Stimulated activated CD4-positive, alpha-beta T cell treated with anti-CD3 and anti-CD28 coated beads, Interleukin-4, amount 100 ng/mL, for 48 hours (primary cell): ENCODE results near the gene ISCU.
"Not testable (repeated sequence)": the region's sequence is repeated elsewhere in the genome, so short reads cannot be mapped to it uniquely, and the experiment has no call there.

Source experiments
- DNase-seq, 2 donors: peaks; one replicate each; pipeline ENCODE4 v3.0.0-alpha.2; 2020; ENCODE audit warnings: low read depth in 2 of 2

ISCU gene

DNA sequence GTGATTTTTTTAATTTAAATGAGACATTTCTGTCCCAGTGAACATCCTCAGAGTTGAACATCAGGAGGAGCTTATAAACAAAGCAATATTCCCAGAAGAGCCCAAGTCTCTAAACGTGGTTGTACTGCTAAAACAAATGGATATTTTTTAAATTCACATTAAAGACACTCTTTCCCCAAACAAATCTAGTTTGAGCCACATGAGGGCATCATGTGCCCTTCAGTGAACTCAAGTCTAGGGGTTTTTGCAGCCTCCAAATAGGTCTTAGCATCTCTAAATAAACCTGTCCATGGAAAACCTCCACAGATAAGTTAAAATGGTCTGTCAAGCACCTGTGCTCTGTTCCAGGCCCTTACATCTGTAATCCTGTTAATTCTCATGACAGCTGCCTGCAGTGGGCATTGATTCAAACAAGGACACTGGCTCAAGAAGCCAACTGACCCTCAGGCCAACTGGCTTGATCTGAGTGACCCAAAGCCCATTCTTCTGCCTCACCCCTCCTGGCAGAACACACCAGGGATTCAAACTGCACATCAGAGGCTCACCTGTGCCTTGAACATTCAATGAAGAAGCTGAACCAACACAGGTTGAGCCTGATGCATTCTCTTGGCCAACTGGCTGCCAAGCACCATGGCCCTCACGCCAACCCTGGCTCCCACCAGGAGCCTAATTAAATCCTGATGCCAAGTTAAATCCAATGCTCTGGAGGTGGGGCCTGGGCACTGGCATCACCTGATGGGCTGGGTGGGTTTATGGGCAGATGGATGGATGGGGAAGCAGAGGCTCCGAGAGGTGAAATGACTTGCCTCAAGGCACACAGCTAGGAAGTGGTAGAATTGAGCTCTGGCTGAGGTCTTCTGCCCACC lies 8.6 kb downstream of the ISCU start:
- no peak for DNase-seq

DNA sequence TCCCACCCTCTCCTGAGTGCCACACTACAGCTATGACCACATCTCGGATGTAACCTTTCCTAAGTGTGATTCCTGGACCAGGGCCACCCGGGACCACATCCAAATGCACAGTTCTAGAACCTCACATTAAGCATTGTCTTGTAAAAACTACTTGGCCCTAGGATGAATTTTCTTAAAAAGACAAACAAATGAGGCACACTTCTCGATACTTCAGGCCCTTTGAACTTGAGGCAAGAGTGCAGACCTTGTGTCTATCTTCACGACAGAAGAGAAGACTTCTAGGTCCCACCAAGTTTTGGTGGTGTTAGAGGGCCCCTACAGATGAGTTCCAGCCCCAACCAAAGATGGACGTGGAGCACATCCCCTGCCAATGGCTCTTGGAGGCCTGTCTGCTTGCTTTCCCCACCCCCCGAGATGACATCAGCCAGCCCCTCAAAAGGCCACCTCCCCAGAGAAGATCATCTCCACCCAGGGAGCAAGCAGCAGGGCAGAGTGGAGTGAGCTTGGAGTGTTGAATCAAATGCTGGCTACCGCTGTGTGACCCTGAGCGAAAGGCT lies 9.3 kb downstream of the ISCU start:
- DNase-seq = no peak

DNA sequence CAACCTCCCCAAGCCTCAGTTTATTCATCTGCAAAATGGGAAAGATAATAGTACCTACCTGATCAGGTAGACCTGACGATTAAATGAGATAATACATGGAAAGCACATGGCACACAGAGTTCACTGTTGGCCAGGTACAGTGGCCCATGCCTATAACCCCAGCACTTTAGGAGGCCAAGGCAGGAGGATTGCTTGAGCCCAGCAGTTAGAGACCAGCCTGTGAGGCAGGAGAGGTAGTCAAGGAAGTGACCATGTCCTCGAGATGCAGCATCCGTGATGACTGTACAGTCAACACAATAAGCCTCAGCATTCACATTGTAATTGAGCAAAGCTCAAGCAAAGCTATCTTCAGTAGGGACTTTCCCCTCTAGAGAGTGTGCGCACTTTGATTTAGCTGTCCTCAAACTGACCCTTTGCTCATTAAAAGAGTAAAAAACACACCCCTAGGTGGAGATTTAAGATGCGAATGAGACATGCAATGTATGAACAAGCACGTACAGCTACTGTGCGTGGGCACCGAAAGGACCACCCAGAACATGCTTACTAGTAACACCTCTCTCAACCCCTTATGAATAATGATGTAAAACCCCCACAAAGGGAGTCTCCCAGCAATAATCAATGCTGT lies 9.9 kb downstream of the ISCU start:
- no peak for DNase-seq

DNA sequence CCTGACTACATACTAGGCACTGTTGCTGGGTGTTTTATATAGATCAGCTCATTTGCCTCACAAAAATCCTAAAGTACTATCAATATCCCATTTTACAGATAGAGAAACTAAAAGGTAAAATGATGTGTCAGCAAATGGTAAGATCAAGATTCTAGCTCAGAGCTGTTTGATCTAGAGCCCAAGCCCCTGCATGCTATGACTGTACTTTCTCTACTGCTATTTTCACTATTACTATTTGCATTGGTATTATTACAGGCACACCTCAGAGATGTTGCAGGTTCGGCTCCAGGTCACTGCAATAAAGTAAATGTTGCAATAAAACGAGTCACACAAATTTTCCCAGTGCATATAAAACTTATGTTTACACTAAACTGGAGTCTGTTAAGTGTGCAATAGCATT lies 10.9 kb downstream of the ISCU start:
- DNase-seq = no peak

DNA sequence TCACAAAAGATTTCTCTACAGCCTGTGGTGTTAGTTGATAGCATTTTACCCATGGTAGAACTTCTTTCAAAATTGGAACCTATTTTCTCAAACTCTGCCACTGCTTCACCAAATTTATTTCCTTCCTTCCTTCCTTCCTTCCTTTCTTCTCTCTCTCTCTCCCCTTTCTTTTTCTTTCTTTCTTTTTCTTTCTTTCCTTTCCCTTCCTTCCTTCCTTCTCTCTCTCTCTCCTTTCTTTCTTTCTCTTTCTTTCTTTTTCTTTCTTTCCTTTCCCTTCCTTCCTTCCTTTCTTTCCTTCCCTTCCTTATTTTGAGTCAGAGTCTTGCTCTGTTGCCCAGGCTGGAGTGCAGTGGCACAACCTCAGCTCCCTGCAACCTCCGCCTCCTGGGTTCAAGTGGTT lies 11.9 kb downstream of the ISCU start:
- not testable (repeated sequence) for DNase-seq

DNA sequence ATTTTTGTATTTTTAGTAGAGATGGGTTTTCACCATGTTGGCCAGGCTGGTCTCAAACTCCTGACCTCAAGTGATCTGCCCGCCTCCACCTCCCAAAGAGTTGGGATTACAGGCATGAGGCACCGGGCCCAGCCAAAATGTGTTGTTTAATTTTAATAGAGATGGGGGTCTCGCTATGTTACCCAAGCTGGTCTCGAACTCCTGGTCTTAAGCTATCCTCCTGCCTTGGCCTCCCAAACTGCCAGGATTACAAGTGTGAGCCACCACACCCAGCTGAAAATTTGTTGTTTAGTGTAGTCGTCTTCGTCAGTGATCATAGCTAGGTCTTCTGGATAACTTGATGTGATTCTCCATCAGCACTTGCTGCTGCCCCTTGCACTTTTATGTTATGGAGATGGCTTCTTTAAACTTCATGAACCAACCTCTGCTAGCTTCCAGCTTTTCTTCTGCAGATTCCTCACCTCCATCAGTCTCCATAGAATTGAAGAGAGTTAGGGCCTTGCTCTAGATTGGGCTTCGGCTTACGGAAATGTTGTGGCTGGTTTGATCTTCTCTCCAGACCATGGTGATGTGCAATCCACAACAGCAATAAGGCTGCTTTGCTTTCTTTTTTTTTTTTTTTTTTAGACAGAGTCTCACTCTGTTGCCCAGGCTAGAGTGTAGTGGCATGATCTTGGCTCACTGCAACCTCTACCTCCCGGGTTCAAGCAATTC lies 13.0 kb downstream of the ISCU start:
- no peak for DNase-seq

DNA sequence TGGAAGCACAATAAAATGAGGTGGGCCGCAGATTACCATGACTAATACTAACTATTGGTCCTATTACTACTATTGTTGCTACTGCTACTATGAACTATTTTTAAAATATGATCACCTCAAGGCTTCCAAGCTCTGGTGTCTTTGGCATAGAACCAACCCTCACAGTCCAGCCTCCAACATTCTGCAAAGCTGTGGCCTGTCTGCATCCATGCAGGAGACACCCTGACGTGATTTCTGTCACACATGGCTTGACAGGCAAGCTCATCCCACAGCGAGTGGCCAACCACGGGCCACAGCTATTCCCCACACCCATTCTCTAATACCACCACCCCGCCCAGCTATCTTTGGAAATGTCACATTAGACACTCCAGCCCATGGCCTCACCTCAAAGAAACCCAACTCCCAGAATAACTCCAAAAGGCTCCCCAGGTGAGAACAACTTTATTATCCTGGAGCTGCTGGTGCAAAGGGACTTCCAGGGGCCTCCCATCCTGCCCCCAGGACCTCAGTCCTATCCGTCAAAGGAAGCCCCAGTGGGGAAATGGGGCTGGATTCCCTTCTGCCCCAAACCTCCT lies 14.4 kb downstream of the ISCU start:
- DNase-seq = no peak

DNA sequence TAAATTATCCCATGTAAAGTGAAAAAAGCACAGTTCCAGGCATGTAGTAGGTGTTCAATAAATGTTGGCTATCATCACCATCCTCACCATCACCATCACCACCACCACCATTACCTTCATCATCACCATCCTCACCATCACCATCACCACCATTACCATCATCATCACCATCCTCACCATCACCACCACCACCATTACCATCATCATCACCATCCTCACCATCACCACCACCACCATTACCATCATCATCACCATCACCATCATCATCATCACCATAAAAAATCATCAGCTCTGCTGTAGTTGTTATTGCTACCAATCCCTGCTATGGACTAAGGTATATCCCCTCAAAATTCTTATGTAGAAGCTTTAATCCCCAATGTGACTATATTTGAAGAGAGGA lies 15.1 kb downstream of the ISCU start:
- no peak for DNase-seq

DNA sequence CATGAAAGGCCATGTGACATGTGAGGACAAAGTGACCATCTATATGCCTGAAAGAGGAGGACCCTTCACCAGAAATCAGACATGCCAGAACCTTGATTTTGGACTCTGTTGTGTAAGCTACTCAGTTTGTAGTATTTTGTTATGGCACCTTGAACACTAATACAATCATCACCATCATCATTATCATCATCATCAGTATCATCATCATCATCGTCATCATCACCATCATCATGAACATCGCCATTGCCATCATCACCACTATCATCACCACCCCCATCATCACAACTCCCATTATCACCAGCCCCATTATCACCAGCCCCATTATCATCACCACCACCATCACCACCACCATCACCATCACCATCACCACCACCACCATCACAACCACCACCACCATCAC lies 15.9 kb downstream of the ISCU start:
- no peak for DNase-seq

DNA sequence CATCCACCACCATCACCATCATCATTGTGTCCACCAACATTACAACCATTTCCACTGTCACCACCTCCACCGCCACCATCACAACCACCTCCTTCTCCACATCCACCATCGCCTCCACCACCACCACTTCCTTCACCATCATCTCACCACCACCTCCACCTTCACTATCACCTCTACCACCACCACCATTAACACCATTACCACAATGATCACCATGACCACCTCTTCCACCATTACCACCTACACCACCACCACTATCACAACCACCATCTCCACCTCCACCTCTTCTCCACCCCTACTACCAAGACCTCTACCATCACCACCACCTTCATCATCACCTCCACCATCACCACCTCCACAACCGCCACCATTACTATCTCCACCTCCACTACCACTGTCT lies 16.4 kb downstream of the ISCU start:
- no peak for DNase-seq

DNA sequence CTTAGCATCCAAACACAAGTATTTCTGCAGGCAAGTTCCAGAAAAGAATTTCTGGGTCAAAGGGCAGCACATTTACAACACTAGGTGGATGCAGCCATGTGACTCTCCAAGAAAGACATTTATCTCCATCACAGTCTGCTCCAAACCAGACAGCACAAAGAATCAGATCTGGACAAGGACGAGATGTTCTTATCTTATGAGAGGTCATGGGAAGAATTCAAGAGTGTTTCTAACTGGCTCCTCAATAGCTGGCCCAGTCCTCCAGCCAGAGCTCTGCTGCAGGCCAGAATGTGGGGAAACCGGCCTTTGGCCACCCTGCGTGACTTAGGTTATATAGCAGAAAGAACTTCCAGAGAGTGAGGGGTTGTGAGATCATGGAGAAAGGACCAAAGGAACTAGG lies 18.1 kb downstream of the ISCU start:
- DNase-seq = no peak

DNA sequence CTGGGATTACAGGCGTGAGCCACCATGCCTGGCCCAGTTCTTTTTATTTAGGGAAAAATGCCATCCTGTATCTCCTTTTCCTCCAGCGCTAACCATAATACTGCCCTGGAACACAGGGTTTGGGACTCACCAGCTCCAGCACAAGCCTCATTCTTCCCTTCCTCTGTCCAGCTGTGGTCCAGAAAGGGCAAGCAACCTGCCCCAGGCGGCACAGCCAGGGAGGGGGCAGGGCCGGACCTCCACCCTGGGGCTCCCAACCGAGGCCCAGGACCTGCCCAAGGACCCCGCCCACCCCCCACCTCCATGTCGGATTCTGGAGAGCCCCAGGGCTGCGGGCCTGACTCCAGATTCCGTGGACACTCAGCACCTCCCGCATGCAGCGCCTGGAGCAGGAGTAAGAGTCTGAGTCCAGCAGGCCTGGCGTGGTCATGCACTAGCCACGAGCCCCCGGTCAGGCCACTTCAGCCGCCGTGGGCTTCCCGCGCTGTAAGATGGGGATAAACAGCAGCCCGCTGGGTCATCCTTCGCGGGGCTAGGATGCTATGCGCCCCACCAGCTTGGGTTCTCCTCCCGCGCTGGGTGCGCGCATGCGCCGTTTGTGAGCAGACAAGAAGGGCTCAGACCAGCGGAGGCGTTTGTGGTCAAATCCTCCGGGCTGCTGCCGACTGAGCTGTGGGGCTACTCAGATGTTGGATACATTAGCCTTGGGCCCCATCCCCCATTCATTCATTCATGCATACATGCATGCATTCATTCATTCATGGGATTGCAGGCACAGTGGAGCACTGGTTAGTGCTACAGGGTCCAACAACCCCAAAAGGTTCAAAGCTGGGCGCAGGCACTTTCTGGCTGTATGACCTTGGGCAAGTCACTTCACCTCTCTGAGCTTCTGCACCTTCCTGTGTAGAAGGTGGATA lies 19.2 kb downstream of the ISCU start:
- DNase-seq = no peak

DNA sequence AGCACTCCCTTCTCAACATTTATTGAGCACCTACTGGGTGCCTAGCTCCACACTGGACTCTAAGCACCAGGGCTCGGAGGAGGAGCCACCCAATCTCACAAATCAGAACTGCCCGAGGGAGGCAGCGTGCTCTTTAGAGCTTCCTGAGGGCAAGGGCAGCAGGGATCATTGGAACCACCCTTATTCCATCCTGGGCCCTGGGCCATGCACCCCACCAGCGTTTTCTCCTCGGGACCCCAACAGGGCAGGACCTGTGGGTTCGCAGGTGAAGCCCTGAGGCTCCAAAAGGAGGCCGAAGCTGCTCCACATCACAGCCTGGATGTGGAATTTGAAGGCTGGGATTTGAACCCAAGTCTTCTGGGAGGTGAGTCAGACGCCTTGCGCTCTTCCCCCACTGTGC lies 20.1 kb downstream of the ISCU start:
- DNase-seq = no peak

DNA sequence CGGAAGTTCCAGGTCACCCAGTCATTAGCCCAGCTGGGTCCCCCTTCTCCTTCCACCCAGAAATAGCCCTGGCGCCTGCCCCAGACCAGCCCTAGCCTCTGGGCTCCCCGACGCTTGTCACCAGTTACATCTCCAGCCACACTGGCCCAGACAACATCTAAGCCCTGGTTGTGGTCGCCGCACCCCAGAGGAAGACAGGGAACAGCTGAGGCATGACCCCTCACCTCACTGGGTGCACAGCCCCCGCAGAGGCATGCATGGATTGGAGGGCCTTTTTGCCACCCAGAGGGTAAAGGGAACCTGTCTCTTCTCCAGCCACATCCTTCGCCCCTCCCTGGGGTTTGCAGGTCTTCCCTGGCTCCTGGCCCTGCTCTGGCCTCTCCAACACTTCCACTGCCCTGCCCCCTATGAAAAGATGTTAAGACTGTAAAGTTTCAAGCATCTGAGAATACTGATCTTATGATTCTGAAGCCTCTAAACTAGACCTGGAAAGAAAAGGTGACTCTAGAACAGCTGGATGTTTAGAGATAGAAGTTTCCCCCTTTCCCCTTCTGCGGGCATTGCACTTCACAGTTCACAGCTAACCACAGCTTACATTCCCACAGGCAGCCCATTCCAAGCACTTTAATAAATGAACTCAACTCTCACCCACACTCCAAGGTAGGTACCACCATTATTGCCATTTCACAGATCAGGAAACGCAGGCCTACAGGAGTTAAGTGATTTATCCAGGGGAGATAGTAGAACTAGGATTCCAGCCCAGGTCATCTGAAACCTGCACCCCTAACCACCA lies 20.8 kb downstream of the ISCU start:
- DNase-seq = no peak

DNA sequence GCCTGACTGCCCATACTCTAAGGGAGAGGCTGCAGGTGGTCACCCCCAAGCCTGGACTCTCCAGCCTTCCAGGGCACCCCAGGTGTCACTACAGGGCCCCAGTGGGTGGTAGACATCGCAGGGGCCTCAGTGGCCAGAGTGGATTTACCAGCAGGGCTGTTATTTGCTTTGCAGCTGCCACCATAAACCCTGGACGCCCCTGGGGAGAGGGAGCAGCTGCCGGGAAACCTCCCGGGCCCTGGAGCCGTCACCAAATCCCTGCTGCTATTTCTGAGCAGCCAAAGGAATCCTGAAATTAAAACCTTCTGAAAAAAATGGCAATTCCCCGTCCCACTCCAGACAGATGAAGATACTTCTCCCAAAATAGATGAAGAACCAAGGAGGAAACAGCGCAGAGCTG lies 21.6 kb downstream of the ISCU start:
- no peak for DNase-seq

DNA sequence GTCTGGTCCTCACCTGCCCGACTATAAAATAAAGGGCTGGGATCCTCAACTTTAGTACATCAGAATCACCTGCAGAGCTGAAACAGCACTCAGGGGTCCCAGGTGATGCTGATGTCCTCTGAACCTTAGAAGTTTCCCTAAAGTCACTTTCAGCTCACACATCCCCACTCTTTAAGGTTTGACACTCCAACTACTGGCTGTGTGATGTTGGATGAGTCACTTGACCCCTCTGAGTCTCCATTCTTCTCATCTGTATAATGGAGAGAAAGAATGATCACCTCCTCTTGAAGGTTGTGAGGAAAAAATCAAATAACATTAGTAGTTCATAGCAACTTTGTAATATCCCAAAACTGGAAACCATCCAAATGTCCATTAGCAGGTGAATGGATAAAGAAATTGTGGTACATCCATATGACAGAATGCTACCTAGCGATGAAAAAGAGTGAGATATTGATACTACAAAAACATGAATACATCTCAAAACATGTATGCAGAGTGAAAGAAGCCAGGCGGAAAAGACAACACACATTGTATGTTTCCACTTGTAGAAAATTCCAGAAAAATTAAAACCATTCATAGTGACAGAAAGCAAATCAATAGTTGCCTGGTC lies 22.2 kb downstream of the ISCU start:
- no peak for DNase-seq

DNA sequence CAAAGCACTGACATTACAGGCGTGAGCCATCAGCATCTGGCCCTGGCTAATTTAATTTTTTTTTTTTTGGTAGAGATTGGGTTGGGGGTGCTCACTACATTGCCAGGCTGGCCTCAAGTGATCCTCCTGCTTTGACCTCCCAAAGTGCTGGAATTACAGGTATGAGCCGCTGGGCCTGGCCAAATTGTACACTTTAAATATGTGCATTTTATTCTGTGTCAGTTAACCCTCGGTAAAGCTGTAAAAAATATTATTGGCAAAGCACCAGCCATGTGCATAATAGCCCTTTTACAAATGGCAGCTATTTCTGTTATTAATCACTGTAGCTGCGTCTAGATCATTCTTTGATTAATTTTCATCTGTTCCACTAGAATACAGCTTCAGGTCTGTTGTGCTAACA lies 23.5 kb downstream of the ISCU start:
- no peak for DNase-seq

DNA sequence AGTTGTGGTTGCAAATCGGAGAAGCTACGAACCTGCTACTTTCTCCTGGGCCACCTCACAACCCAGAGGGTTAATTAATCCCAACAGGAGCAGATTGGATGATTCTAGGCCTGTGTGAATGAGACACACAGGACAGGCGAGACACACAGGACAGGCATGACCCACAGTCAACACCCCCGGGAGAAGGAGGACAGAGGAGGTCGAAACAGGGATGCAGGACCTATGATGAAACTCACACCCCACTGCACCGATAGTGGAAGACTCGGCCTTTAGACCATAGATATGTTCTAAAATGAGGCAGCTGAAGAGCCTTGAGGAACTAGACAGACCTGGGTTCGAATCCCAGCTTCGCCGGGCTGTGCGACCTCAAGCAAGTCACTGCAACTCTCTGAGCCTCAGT lies 23.9 kb downstream of the ISCU start:
- DNase-seq = no peak

DNA sequence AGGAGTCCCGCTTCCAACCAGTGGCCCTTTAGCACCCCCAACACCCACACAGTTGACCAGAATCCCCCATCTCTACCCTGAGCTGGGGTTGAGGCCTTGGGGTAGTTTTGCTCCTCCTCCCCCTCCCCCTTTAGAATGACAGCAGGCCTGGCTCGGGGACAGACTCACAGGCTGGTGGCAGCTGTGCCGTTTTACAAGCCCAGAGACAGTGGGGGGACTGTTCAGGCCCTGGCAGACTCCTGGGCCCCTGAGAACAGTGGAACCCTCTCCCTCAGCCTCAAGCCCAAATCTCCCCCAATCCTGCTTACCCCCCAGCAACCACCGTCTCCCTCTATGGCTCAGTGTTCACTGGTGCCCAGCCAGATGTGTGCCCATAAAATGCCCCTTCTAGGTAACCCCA lies 25.4 kb downstream of the ISCU start:
- no peak for DNase-seq
